CMK (cell line): ENCODE data around the gene DMRT1.
"Not testable (repeated sequence)": the region's sequence is repeated elsewhere in the genome, so short reads cannot be mapped to it uniquely, and the experiment has no call there.

Experiments
- DNase-seq: peaks from one replicate; pipeline ENCODE4 v3.0.0-alpha.2; 2010; ENCODE audit warnings: low read depth

Gene DMRT1

DNA sequence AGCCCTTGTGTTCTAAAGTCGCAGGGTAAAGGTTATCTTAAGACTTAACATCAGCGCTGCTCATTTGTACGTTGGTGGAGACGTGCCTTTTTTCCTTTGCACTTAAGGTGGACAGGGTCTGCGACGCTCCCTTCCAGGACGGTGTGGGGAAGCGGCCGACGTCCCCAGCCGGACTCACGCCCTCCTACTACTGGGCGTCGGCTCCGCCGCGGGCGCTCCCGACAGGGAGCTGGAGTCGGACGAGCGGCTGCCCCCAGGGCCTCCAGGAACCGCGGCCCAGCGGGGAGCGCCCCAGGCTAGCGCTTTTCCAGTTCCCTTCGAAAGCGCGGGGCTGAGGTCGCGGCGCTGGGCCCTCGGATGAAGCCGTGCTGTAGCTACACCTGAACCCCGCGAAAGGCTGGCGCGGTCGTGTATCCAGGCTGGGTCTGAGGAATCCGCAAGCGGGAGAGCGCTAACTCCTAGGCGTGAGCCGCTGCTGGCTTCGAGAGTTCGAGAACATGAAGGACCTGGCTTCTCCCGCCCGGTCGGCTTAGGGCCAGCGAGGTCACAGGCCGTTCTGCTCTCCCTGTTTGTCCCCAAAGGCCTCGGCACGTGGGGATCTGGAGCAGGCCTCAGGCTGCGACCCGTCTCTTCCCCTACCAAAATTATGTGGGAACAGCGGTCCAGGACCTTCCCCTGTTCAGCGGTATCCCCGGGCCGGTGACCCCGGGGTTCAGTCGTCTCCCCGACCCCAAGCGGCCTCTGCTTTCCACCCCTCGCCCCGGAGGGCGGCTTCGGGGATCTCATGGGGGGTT is 131.2 kb downstream of the DMRT1 start:
- DNase-seq = no peak

DNA sequence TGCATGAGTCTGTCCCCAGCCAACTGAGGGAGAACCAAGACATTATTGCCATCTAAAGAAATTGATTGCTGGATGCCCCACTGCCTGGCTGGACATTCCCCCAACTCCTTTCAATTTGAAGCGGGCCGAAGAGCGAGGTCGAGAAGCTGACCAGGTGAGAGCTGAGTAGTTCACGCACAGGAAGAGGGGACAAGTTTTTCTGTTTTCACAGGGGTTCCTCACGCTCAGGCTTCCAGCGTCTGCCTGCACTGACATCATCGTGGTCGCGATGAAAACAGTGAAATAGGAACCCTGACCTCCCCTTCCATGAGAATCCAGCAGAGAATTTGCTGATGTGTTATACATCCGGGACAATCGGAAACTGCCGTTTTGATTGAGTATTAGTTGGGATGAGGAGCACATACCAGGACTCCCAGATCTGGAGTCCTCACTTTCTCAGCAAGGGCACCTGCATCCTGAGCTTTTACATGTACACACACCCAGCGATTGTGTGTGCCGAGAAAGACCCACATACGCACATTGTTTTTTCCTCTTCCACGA is 131.9 kb downstream of the DMRT1 start:
- no peak for DNase-seq

DNA sequence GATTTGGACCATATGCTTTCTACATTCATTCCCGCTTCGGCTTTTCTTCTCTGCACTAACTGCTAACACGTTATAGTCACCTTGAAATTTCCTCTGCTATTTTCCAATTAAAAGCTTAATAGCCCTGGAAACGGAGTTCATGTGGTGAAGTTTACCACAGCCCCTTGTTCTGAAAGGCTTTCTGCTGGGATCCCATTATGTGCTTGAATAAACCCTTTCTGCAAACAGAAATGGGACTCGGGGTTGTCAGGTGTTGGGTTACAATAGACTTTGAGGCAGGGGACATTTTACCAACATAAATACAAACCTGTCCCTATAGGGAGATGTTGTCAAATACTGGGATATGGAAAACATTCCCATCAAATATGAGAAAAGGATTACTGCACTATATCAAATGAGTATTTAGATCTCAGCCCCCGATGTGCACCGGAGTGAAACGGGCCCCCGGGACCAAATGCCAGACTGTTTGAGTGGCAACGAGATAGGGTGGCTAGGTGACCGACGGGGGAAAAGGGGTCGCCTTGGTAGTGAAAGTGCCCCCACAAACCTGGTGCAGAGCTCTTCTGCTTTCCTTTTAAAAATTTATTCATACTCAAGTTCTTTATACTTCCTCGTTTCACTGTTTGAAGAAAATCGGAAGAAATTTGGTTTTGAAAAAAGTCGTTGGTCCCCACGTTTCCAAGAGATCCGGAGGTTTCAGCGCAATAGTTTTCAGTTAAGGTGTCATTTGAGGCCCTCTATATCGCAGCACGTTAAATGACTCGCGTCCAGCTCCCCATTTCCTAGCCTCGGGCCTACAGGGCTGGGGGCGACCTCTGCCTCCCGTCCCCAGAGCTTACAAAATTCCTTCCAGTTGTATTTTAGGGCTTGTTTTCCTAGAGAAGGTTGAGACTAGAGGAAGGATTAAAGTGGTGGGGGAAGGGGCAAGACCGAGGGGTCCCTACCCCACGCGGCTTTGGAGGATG is 132.8 kb downstream of the DMRT1 start:
- DNase-seq = no peak

DNA sequence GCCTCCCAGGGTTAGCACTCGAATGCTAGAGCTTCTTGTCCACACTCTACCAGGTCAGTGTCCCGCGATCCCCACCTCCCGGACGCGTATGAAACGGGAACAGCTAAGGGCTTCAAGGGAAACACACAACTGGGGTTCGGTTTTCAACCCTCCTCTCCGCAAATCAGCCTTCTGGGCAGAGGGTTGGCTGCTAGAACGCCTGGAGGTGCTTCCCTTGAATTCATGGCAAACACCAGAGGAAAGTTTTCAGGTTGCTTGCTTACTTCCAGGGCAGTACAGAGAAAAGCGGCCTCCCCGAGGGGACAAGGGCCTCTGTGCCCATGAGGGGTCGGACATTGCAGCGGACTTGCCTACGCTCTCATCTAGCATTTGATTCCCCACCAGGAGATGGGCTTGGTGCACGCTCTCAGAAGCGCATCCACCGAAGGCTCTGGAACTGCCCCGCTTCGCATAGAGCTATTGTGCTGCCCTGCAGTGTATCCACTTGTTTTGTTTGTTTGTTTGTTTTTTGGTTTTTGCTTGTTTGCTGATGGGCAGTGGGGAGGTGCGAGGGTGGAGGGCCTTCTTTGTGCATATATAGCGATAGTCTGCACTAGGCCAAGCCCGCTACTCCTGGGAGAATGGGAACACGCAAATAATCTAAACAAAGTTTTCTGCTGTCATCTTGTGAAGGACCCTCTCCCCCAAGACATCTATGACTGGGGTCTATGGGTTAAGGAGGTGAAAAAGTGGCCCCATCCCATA is 133.7 kb downstream of the DMRT1 start:
- no peak for DNase-seq

DNA sequence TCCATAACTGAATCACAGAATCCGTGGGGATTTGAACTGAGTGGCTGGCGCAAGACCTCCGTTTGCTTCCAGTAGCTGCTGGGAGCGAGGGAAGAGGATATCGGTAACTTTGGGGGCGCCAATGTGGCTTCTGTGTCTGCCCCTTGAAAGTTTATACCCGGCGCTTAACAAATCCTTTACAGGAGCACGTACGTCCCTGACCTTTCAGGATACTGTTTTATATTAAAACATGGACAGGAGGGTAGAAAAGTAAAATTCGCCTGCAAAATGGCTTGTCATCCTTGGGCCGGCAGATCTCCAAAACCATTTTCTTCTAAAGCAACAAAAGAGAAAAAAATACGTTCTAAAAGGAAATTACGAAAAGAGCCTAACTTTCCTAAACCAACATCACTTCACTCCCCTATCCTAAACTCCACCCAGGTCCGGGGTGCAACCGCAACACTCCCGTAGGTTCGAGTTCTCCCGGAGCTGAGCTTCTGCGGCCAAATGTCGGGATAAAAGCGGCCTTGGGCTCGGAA is 134.3 kb downstream of the DMRT1 start:
- no peak for DNase-seq

DNA sequence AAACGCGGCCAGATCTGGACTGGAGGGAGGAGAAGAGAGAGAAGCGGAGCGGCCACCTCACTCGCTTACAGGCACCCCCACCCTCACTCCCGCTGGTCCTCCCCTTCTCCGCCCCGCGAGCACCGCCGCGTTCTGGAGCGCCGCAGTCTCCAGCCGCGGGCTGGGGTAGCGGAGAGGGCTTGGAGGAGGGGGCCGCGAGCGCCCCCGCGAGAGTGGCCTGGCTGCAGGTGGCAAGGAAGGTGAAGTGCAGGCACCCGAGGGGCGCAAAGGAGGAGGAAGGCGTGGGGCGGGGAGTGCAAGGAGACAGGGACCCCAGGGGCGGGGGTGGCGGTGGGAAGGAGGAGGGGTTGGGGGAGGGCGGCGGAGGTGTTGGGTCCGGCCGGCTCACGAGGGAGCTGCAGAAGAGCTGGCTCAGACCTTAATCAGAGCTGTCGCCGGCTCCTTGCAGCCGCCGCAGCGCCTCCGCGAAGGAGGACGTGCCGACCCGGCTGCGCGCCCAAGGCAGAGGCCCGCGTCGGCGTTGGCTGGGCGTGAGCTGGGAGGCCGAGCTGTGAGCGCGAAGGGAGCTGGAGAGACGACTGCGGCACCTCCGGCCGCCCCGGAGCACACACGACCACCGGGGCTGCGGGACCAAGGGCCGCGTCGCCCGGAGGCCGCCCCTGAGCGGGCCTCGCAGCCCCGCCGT is 134.9 kb downstream of the DMRT1 start, which contains the start of gene DMRT3:
TSS of gene DMRT3 (plus strand) at position 398 of the 685 bp plus-strand sequence. CDS start 347 bp downstream, outside the sequence.
- no peak for DNase-seq

DNA sequence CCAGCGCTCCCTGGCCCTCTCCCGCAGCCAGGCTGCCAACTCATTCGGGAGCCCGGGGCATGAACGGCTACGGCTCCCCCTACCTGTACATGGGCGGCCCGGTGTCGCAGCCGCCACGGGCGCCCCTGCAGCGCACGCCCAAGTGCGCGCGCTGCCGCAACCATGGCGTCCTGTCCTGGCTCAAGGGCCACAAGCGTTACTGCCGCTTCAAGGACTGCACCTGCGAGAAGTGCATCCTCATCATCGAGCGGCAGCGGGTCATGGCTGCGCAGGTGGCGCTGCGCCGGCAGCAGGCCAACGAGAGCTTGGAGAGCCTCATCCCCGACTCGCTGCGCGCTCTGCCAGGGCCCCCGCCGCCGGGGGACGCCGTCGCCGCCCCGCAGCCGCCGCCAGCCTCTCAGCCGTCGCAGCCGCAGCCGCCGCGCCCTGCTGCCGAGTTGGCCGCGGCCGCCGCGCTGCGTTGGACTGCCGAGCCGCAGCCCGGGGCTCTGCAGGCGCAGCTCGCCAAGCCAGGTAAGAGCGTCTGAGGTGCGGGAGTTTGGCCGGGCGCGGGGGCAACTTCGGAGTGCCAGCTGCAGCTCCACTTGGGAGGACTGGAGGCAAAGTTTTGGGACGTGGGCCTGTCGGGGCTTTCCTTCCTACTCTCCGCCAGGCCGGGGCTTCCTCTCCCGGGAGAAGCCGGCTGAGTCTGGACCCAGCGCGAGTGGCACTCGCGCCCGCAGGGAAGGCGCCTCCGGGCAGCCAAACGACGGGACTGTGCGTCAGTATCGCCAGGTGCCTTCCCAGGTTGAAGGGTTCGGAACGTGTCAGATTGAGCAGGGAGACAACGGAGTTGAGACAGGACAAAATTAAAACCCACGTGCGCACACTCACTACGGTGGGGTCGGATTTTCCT is 135.7 kb downstream of the DMRT1 start:
- DNase-seq = no peak

DNA sequence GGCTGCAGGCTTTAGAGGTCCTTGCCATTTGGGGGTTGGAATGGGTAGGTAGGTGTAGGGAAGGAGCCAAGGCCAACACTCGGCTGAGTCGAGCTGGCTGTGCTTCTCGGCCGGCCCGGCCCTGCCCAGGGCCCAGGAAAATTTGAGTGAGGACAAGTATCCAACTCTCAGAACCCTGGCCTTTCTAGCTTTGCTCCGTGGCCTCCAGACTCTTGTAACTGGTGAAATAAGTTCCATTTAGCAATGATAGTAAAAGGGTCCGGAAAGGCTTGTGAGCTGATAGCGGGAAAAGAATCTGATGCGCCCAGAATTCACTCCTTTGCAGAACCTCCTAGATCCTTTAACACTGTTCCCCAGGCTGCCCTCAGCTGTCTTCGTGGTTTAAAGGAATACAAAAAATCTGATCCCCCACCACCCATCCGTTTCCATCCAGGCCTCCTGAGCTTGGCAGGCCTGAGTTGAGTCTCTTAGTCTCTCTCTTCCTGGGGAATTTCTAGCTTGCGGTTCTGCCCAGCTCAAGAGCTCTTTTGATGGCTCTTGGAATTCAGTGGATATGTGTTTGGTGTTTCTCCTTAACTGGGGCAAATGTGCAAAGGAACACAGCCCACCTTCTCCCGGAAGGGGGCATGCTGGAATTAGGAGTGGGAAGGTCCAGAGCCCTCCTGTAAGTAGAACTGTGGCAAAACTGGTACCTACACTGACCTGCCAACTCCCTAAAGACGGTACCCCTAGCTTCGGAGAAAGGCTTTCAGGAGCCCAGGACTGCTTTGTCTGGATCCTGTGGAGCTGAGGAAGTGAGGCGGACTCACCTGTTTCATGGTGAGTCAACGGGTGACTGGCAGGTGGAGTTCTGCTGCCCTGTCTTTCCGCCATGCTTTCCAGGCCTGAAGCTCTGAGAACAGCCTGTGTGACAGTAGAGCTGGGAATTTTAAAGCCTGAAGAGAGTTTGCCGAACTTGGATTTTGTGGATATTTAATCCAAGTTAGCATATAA is 136.6 kb downstream of the DMRT1 start:
- no peak for DNase-seq

DNA sequence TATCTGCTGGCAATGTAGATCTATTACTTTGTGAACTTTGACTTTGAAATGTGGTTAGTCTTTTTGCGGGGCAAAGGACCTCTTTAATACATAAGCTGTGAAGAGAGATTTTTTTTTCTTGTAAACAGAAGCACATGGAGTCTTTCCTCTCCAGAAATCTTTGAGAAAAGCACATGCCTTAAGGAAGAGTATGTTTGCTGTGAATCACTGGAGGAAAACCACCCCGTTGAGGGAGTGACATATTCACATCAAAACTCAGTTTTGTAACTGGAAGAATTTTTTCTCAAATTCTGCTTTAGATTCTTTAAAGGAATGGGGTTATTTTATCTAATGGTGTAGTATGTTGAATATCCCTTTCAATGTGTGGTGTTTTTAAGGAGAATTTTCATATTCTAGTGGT is 138.5 kb downstream of the DMRT1 start:
- no peak for DNase-seq

DNA sequence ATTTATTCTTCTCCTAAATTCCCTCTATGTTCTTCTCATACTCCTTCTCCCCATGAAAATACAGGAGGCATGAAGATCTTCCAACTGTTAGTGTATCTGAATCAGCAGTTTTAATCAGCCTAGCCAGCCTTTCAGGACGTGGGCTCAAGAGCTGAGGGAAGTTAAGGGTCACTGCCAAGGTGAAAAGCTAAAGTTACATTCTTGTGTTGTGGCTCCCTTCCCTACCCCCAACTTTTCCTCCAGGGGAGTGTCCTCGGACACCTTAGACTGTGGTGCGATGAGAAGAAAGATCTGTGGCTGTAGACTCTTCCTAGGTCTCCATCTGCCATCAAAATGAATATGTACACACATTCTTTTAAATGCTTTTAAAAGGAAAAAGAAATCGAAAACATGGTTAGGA is 139.1 kb downstream of the DMRT1 start:
- no peak for DNase-seq

DNA sequence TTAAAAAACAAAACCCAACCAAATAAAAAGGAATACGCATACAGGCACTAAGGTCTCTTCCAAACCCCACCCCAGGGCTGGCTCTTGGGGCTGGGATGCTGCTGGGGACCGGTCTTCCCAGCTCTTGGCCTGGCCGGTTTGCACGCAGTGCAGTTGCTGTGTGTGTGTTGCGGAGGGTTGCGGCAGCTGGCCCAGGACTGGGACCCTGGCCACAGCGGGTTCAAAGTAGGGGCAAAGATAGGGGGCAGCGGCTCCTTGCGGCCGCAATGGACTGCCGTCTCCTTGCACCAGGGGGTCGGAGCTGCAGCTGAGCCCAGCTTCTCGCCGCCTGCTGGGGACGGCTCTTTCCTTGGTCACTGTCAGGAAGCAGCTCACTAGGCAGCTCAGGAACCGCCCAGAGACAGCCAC is 140.0 kb downstream of the DMRT1 start:
- no peak for DNase-seq

DNA sequence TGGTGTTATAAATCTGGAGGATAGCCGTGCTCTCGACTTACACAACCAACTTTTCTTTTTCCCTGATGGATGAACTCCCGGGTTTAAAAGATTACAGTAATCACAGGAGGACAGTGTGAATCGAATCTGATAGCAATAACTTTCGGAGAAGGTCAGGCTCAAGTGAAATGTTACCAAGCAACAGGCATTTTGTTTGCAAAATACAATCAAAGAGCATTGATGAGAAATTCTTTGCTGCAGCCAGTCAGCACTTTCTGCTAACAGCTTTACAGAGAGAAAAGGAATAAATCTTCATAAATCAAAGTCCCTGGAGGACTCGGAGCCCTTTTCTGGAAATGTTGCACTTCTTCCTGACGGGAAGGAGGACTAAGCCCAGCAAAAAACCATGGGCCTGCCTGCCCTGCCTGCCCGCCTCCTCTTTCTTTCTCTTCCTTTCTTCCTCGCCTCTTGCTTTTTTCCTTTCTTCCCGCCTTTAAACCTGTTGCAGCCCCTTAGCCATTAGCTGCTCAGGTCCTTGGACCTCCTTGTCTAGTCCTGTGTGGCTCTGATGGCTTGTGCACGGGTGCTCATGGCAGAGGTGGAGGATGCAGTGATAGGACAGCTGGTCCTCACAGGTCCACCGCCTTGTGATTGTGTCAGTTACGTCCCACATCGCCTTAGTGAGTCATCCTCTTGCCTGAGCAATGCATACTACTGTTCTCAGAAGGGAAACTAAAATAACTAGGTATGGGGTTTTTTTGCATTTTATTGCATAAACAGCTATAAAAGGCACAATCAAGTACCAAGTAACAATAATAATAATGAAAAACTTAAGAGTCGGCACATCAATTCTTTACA is 141.1 kb downstream of the DMRT1 start:
- DNase-seq = no peak

DNA sequence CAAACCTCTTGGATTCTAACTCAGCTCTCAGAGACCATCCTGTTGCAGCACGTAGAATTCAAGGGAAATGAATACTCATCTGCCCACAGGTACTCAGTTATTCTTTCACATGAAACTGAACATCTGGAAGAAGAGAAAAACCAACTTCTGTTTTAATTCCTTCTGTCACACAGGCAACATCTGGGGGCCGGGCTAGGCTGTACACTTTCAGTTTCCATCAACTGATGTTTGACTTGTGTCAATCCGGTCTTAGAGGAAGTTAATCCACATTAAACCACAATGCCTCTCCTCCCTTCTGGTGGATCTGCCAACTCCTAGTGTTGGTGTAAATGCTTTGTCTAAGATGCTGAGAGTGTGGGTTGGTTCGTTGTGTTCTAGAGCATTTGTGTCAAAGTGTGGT is 152.5 kb downstream of the DMRT1 start:
- no peak for DNase-seq

DNA sequence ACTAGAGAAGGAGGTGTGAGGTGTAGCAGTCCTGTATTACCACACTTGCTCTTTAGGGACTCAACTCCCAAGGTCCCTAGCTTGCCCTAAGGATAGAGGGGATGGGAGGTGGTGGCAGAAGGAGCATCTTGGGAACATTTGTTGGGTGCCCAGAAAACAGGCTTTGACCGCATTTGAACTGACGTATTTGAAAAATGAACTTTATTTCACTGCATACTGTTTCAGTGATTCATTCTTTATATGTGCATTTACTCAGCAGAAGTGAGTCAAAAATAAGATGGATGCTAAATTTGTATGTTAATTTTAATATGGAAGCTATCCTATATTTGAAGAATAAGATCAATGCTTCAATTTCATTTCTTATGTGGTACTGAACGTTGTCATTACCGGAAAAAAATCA is 153.7 kb downstream of the DMRT1 start:
- DNase-seq = no peak

DNA sequence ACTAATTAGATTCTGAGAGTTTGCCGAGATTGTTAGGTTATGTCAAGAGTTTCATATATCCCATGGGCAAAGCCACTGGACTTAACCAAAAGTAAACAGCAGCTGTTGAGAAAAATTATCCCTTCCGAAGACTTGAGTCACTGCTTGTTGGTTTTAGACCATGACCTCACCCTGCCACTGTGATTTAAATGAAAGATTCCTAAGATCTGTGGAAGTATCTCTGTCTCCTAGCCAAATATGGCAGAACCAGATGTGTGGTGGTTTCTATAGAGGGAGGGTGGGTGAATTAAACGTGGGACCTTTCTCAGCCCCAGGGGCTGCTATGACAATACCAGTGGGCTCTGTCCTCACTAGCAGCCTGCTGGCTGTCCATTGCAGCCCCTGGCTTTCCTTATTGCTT is 154.3 kb downstream of the DMRT1 start:
- DNase-seq = no peak

DNA sequence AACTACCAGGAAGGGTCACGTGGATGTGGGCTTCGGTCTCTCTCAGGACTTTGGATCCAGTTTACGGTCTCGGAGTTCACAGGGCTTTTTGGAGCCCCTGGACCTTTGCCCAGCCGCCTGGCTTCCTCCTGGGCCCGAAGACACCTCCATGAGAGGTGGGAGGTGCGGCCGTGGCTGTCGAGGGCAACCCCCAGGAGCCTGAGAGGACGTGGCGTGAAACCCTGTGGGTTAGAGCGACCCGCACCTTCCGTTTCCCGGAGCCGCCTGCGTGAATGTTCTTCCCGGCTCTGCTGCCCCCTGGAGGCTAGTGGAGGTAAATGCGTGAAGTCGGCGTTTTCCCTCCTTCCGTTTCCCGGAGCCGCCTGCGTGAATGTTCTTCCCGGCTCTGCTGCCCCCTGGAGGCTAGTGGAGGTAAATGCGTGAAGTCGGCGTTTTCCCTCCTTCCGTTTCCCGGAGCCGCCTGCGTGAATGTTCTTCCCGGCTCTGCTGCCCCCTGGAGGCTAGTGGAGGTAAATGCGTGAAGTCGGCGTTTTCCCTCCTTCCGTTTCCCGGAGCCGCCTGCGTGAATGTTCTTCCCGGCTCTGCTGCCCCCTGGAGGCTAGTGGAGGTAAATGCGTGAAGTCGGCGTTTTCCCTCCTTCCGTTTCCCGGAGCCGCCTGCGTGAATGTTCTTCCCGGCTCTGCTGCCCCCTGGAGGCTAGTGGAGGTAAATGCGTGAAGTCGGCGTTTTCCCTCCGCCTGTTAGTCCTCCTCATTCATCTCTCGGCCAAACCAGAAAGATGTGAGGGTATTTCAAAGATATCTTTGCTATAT is 157.0 kb downstream of the DMRT1 start:
- DNase-seq = not testable (repeated sequence)

DNA sequence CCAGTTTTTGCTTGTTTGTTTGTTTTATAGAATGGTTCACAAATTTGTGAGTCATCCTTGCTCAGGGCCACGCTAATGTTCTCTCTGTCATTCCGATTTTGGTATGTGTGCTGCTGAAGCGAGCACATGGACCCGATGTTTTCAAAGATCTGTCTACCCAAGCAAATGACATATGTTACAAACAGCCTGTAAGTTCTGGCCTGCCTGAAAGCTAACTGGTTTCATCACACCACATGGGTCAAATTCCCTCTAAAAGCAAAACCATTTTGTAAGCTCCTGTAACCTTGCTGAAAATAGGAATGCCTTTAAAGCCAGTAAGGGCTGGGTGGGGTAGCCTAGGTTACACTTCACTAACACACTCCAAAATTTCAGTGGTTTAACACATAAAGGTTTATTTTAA is 160.3 kb downstream of the DMRT1 start:
- no peak for DNase-seq
